IPS-18a (cell line): Measurements from ENCODE around the gene RPP14.
"Not testable (repeated sequence)": the region's sequence is repeated elsewhere in the genome, so short reads cannot be mapped to it uniquely, and the experiment has no call there.

Experiments used
- H3K27ac ChIP-seq: one replicate; pipeline ENCODE4 v1.5.1; 2013; ENCODE audit warnings: low read length
- H3K27me3 ChIP-seq: one replicate; pipeline ENCODE4 v1.6.1; 2013; ENCODE audit warnings: mild to moderate bottlenecking, low read length; ENCODE audit not compliant: control insufficient read depth, insufficient read depth
- H3K36me3 ChIP-seq: one replicate; pipeline ENCODE4 v1.6.1; 2013; ENCODE audit warnings: low read depth, low read length; ENCODE audit not compliant: control insufficient read depth
- H3K4me1 ChIP-seq: one replicate; pipeline ENCODE4 v1.6.1; 2013; ENCODE audit warnings: low read depth, low read length; ENCODE audit not compliant: control insufficient read depth
- H3K4me3 ChIP-seq: one replicate; pipeline ENCODE4 v1.5.1; 2013; ENCODE audit warnings: low read length
- H3K9ac ChIP-seq: one replicate; pipeline ENCODE4 v1.6.1; 2013; ENCODE audit warnings: mild to moderate bottlenecking, low read length, moderate library complexity
- H3K9me3 ChIP-seq: one replicate; pipeline ENCODE4 v1.6.1; 2013; ENCODE audit warnings: low read depth, low read length; ENCODE audit not compliant: control insufficient read depth

RPP14 gene

GRCh38 chr3:58272891-58273290, 33.2 kb upstream of the RPP14 start:
- no peak overlapping the region for H3K9ac ChIP-seq
- no peaks in the 10 kb centered on the region for H3K9me3 ChIP-seq
- no peaks in the 10 kb centered on the region for H3K36me3 ChIP-seq
- H3K27me3 ChIP-seq = no peaks in the 10 kb centered on the region
- H3K4me1 ChIP-seq = no peaks in the 10 kb centered on the region
- H3K27ac ChIP-seq = no peak overlapping the region
- H3K4me3 ChIP-seq = no peak overlapping the region

DNA sequence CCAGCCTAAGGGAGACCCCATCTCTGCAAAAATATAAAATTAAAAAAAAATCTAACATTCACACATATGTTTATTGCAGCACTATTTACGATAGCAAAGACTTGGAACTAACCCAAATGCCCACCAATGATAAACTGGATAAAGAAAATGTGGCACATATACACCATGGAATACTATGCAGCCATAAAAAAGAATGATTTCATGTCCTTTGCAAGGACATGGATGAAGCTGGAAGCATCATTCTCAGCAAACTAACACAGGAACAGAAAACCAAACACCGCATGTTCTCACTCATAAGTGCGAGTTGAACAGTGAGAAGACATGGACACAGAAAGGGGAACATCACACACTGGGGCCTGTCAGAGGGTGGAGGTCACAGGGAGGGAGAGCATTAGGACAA, 32.7 kb upstream of the RPP14 start:
- not testable (repeated sequence) for H3K4me3 ChIP-seq, H3K9ac ChIP-seq, H3K9me3 ChIP-seq, H3K27ac ChIP-seq, H3K27me3 ChIP-seq, H3K36me3 ChIP-seq, H3K4me1 ChIP-seq

- Histone ChIP-seq H3K27ac (no peak overlapping the region), H3K27me3 (no peaks in the 10 kb centered on the region), H3K9me3 (no peaks in the 10 kb centered on the region), H3K36me3 (no peaks in the 10 kb centered on the region), H3K9ac (no peak overlapping the region), H3K4me3 (no peak overlapping the region), H3K4me1 (no peaks in the 10 kb centered on the region)
Measured at GRCh38 chr3:58274027-58274614, 31.9 kb upstream of the RPP14 start.

DNA sequence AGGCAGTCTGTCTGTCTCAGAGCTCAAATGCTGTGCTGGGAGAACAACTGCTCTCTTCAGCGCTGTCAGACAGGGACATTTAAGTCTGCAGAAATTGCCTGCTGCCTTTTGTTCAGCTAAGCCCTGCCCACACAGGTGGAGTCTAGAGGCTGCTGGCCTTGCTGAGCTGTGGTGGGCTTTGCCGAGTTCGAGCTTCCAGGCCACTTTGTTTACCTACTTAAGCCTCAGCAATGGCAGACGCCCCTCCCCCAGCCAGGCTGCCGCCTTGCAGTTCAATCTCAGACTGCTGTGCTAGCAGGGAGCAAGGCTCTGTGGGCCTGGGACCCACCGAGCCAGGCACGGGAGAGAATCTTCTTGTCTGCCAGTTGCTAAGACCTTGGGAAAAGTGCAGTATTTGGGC, 25.0 kb upstream of the RPP14 start:
- Histone ChIP-seq H3K4me1 (no peaks in the 10 kb centered on the region), H3K9ac (no peak overlapping the region), H3K27ac (no peak overlapping the region), H3K27me3 (no peaks in the 10 kb centered on the region), H3K36me3 (no peaks in the 10 kb centered on the region), H3K9me3 (no peaks in the 10 kb centered on the region), H3K4me3 (no peak overlapping the region)

GRCh38 chr3:58285334-58285733, 20.7 kb upstream of the RPP14 start:
- no peak overlapping the region for H3K27ac ChIP-seq
- no peak overlapping the region for H3K4me3 ChIP-seq
- H3K27me3 ChIP-seq = no peaks in the 10 kb centered on the region
- no peak overlapping the region for H3K9ac ChIP-seq
- no peaks in the 10 kb centered on the region for H3K4me1 ChIP-seq
- H3K9me3 ChIP-seq = no peaks in the 10 kb centered on the region
- H3K36me3 ChIP-seq = no peaks in the 10 kb centered on the region

DNA sequence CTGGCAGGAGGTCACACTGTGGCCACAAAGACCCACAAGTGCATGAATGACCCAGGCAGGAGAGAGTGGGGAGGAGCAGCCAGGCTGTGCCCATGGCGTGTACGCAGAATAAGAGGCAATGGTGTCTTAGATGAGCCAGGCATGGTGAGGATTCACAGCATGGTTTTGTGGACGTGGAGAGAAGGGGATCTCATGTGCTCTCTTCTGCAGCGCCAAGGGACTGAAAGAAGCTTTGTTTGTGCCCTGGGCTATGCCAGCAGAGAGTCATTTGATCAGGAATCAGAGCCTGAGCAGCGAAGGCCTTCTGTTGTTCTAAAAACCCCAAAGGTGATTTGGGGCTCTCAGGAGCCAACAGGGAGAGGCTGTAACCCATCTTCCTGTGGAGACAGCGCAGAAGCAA, 18.7 kb upstream of the RPP14 start:
- Histone ChIP-seq H3K9me3 (no peaks in the 10 kb centered on the region), H3K9ac (no peak overlapping the region), H3K4me3 (no peak overlapping the region), H3K36me3 (no peaks in the 10 kb centered on the region), H3K27ac (no peak overlapping the region), H3K4me1 (no peaks in the 10 kb centered on the region), H3K27me3 (no peaks in the 10 kb centered on the region)

GRCh38 chr3:58288011-58288728, 17.9 kb upstream of the RPP14 start:
- Histone ChIP-seq H3K27me3 (no peaks in the 10 kb centered on the region), H3K36me3 (no peaks in the 10 kb centered on the region), H3K4me3 (no peak overlapping the region), H3K27ac (no peak overlapping the region), H3K9me3 (no peaks in the 10 kb centered on the region), H3K4me1 (no peaks in the 10 kb centered on the region), H3K9ac (no peak overlapping the region)

- not testable (repeated sequence) for H3K4me1 ChIP-seq, H3K9me3 ChIP-seq, H3K27me3 ChIP-seq, H3K4me3 ChIP-seq, H3K36me3 ChIP-seq, H3K27ac ChIP-seq, H3K9ac ChIP-seq
Measured at GRCh38 chr3:58288964-58289613, 17.0 kb upstream of the RPP14 start.

DNA sequence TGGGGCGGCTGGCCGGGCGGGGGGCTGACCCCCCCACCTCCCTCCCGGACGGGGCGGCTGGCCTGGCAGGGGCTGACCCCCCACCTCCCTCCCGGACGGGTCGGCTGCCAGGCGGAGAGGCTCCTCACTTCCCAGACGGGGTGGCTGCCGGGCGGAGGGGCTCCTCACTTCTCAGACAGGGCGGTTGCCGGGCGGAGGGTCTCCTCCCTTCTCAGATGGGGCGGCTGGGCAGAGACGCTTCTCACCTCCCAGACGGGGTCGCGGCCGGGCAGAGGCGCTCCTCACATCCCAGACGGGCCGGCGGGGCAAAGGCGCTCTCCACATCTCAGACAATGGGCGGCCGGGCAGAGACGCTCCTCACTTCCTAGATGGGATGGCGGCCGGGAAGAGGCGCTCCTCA, 15.6 kb upstream of the RPP14 start:
- H3K4me1 ChIP-seq, H3K4me3 ChIP-seq, H3K27me3 ChIP-seq, H3K9ac ChIP-seq, H3K27ac ChIP-seq, H3K36me3 ChIP-seq, H3K9me3 ChIP-seq: not testable (repeated sequence)

GRCh38 chr3:58291671-58292338, 14.2 kb upstream of the RPP14 start:
- Histone ChIP-seq H3K27me3 (no peaks in the 10 kb centered on the region), H3K27ac (no peak overlapping the region), H3K36me3 (no peaks in the 10 kb centered on the region), H3K4me1 (no peaks in the 10 kb centered on the region), H3K4me3 (no peak overlapping the region), H3K9me3 (no peaks in the 10 kb centered on the region), H3K9ac (no peak overlapping the region)

- no peaks in the 10 kb centered on the region for H3K36me3 ChIP-seq
- H3K9ac ChIP-seq = no peak overlapping the region
- no peak overlapping the region for H3K27ac ChIP-seq
- no peaks in the 10 kb centered on the region for H3K27me3 ChIP-seq
- no peaks in the 10 kb centered on the region for H3K9me3 ChIP-seq
- no peaks in the 10 kb centered on the region for H3K4me1 ChIP-seq
- H3K4me3 ChIP-seq = no peak overlapping the region
Measured at GRCh38 chr3:58292866-58293265, 13.2 kb upstream of the RPP14 start.
